ENCODE measurements around the gene AK3.
"Not testable (repeated sequence)": the region's sequence is repeated elsewhere in the genome, so short reads cannot be mapped to it uniquely, and the experiment has no call there.

Gene AK3

DNA sequence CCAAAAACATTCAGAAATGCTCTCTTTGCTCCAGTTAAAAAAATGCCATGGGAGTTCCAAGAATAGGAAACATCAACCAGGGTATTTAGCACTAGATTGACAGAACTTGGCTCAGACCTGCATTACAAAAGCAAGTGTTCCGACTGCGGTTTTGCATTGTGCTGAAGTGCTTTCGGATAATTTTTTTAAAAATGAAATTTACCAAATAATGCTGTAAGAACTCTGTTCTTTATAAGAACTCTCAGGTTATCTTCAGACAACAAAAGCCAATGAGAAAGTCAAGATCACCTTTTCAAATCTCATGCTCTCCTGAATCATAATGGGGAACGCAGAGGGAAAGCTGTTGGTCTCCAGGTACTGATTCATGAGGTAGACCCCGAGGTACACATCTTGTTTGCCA is 79.4 kb downstream of the AK3 start:
- Histone ChIP-seq H3K4me3 (ENCODE audit: low read depth, low read length) (peak overlapping the region; percentile 88), H3K36me3 (ENCODE audit: control insufficient read depth, insufficient read depth, low read length) (no peaks in the 10 kb centered on the region), H3K9me3 (ENCODE audit: control insufficient read depth, insufficient read depth, low read length) (no peaks in the 10 kb centered on the region), H3K9ac (ENCODE audit: low read depth, low read length) (no peak overlapping the region), H3K4me1 (ENCODE audit: control insufficient read depth, insufficient read depth, low read length) (peaks cover 28% of the 10 kb centered on the region), H3K27me3 (ENCODE audit: control insufficient read depth, insufficient read depth, low read length) (peaks cover under 1% of the 10 kb centered on the region)

DNA sequence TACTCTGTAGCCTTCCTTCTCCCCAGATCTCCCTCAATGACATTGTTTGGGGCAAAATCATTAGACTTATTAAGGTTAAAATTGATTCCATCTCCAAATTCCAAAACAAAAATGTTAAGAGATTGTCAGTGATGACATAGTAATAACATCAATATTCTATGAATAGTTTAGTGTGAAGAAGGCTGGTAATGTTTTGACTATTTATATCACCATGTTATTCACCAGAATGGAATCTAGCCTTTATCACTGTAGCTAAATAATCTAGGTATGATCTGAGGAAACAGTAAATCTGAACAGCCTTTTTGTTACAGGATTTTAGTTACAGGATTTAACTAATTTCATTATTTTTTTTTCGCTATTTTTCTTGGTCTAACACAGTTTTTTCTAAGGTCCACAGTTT is 79.8 kb downstream of the AK3 start:
- H3K4me3 ChIP-seq (ENCODE audit: low read depth, low read length) = no peak overlapping the region
- no peak overlapping the region for H3K9ac ChIP-seq (ENCODE audit: low read depth, low read length)
- peaks cover 28% of the 10 kb centered on the region for H3K4me1 ChIP-seq (ENCODE audit: control insufficient read depth, insufficient read depth, low read length)
- H3K27me3 ChIP-seq (ENCODE audit: control insufficient read depth, insufficient read depth, low read length) = no peaks in the 10 kb centered on the region
- H3K9me3 ChIP-seq (ENCODE audit: control insufficient read depth, insufficient read depth, low read length) = no peaks in the 10 kb centered on the region
- H3K36me3 ChIP-seq (ENCODE audit: control insufficient read depth, insufficient read depth, low read length) = no peaks in the 10 kb centered on the region

GRCh38 chr9:4660665-4661064 is 80.3 kb downstream of the AK3 start:
- peaks cover 28% of the 10 kb centered on the region for H3K4me1 ChIP-seq (ENCODE audit: control insufficient read depth, insufficient read depth, low read length)
- H3K4me3 ChIP-seq (ENCODE audit: low read depth, low read length); H3K9me3 ChIP-seq (ENCODE audit: control insufficient read depth, insufficient read depth, low read length): not testable (repeated sequence)

More at GRCh38 chr9:4660665-4661064, 80.3 kb downstream of the AK3 start:
- not testable (repeated sequence) for H3K9ac ChIP-seq (ENCODE audit: low read depth, low read length); H3K27me3 ChIP-seq (ENCODE audit: control insufficient read depth, insufficient read depth, low read length); H3K36me3 ChIP-seq (ENCODE audit: control insufficient read depth, insufficient read depth, low read length)
